ENCODE data around the gene BLVRB. TPM values are rescaled to one million over a fixed set of nuclear protein-coding genes. Genes with fewer than 3 reads are reported as not detected.

Gene BLVRB
- 45.6 TPM for total RNA-seq (2021; ENCODE audit: unreplicated experiment)
- polyA plus RNA-seq (2012; ENCODE audit: insufficient read length), result 105 TPM
- percentile 51 among the genes with signal in this experiment for Bru-seq, nascent RNA
- percentile 55 among the genes with signal in this experiment for BruChase-seq, experiment 1, labeled RNA remaining after a 2-hour chase
- BruChase-seq, experiment 2, labeled RNA remaining after a 6-hour chase, result percentile 58 among the genes with signal in this experiment
- long read RNA-seq, transcript BLVRB-201 (5 exons, 873 nt), result major isoform, 23 of 34 reads
- long read RNA-seq, partial matches to known transcripts, result 0 of 34 reads
- long read RNA-seq, other reads (novel, unspliced or antisense), result 9 of 34 reads

DNA sequence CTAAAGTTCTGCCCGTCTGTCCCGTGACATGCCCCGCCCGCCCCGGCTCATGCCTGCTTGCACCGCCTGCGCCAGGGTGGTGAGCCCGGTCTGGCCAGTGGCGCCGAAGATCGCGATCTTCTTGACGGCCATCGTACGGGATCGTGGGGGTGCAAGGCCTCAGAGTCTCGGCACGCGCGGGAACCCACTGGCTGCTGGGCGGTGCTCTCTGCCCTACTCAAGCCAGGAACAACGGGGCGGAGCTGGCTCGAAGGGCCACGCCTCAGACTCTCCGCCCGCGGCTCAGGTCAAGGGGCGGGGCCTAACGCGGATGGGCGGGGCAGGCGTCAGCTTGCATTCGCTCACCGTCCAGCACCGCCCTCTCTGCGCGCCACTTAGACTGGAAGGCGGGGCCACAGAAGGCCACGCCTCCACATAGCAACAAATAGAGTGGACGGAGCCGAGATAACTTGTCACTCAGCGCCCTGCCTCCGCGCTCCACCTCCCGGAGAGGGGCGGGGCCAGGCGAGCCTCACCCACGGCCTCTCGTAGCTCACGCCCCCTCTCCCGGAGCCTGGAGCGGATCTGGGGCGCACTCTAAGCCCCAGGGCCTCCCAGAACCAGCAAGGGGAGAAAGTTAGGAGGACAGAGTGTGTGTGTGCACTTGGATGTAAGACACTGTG, at the start of gene BLVRB:
TSS of gene BLVRB (minus strand) at position 189 of the 662 bp plus-strand sequence. CDS start at position 132, 57 bp downstream.
- Histone ChIP-seq H3K9me3 (ENCODE audit: control insufficient read depth, insufficient read depth, low read depth, low read length) (no peaks in the 10 kb centered on the region), H3K36me3 (ENCODE audit: control insufficient read depth, insufficient read depth, low read length) (no peaks in the 10 kb centered on the region; the same call in 1 of the 2 replicates), H3K27ac (ENCODE audit: low read length) (peak within 1 kb of the TSS; percentile 82), H3K27me3 (ENCODE audit: control insufficient read depth, insufficient read depth, low read length) (no peaks in the 10 kb centered on the region), H3K4me1 (ENCODE audit: control insufficient read depth, insufficient read depth, low read length) (peaks cover 10% of the 10 kb centered on the region; the same call in 1 of the 2 replicates), H3K4me3 (ENCODE audit: low read depth in 2 of 2, low read length in 2 of 2) (peak within 1 kb of the TSS; percentile 68 to 82)
- peak; percentile 96 for ATAC-seq
- BruUV-seq (replicated peaks), result no TSS peak
- in situ Hi-C loops (cut with HindIII; ENCODE audit: low pct_unique_long_range_greater_than_20kb, low sequenced_read_pairs), result no loop called here
- CTCF ChIA-PET, result interaction anchor here (0.5 kb wide), 1 partner anchor 33 kb away, joined by 5 read pairs; no protein-coding TSS in a partner anchor
- POLR2A ChIA-PET, result interaction anchor here (0.5 kb wide), 2 partner anchors 185 to 1831 kb away, joined by 3 read pairs; no protein-coding TSS in a partner anchor
- intact Hi-C loops (cut with micrococcal nuclease; ENCODE audit: unreplicated experiment), result no loop called here
- DNase-seq (ENCODE audit: low read depth, low spot score), result peak; percentile 92
- TF ChIP-seq TCF7L2 (IDR thresholded peaks at IDR 0.05; ENCODE audit: low read depth, low read length), result no peak

- H3K36me3 ChIP-seq (ENCODE audit: control insufficient read depth, insufficient read depth, low read length), result no peaks in the 10 kb centered on the region
- ATAC-seq (no peak), DNase-seq (ENCODE audit: low read depth, low spot score) (no peak)
- no peaks in the 10 kb centered on the region for H3K4me1 ChIP-seq (ENCODE audit: control insufficient read depth, insufficient read depth, low read length)
- intact Hi-C loops (cut with micrococcal nuclease; ENCODE audit: unreplicated experiment) (no loop called here), in situ Hi-C loops (cut with HindIII; ENCODE audit: low pct_unique_long_range_greater_than_20kb, low sequenced_read_pairs) (no loop called here)
- ChIA-PET POLR2A (no interaction called here), CTCF (no interaction called here)
- no peak overlapping the region for H3K27ac ChIP-seq (ENCODE audit: low read length)
- no TSS peak for BruUV-seq (replicated peaks)
- no peaks in the 10 kb centered on the region for H3K9me3 ChIP-seq (ENCODE audit: control insufficient read depth, insufficient read depth, low read depth, low read length)
- H3K27me3 ChIP-seq (ENCODE audit: control insufficient read depth, insufficient read depth, low read length), result peaks cover 2% of the 10 kb centered on the region; the same call in 1 of the 2 replicates
- TF ChIP-seq SIN3A (IDR thresholded peaks at IDR 0.05; ENCODE audit: borderline replicate concordance, insufficient read depth, low read depth, low read length) (no peak), TCF7L2 (IDR thresholded peaks at IDR 0.05; ENCODE audit: low read depth, low read length) (no peak), REST (IDR thresholded peaks at IDR 0.05; ENCODE audit: insufficient read depth in 1 of 2, low read depth in 2 of 2, low read length in 1 of 2) (no peak), CTCF (IDR thresholded peaks at IDR 0.05) (no peak), POLR2AphosphoS5 (IDR thresholded peaks at IDR 0.05; ENCODE audit: low read depth, low read length) (no peak)
- H3K4me3 ChIP-seq (ENCODE audit: low read depth in 2 of 2, low read length in 2 of 2), result no peak overlapping the region
Observed at GRCh38 chr19:40513741-40514315, 48.3 kb upstream of the BLVRB start.
